H1 (cell line): ENCODE measurements around the gene PTPRD. TPM values are rescaled to one million over a fixed set of nuclear protein-coding genes. Genes with fewer than 3 reads are reported as not detected.

Experiments
- polyA plus RNA-seq, 7 experiments: library from polyadenylated mRNA; depleted of rRNA in 3 of 7; stranded (reverse) in 5 of 7; unstranded in 2 of 7; fragments of >200 nt in 5 of 7; fragments of 200-250 nt in 2 of 7; gene quantifications; 1 replicate in 5 of 7; 2 replicates in 1 of 7; 4 replicates in 1 of 7; pipeline versions ENCODE4 v1.2.1 to v1.2.3, GENCODE V29; 2011 to 2013; ENCODE audit warnings: missing spikeins in 2 of 7, mixed read lengths in 2 of 7
- total RNA-seq: library from RNA; stranded (reverse); fragmentation: NEBNext Ultra II Directional; extraction: Animal tissue kit (Norgen Biotek cat#: 25700); gene quantifications from 2 replicates; pipeline ENCODE4 v1.2.1, GENCODE V29; 2021
- TF ChIP-seq, protein P1 (sequence below): fragments of 300-600 bp; sonication (generic); IDR thresholded peaks from 2 replicates; pipeline ENCODE4 v1.7.1; 2012; ENCODE audit warnings: low read length, moderate library complexity, mild to moderate bottlenecking, inconsistent platforms; ENCODE audit not compliant: insufficient replicate concordance

PTPRD gene
- total and polyA plus RNA-seq, 2 of the 8 experiments (the other 6 are each of a cell fraction or from before 2014, with no cell fraction given) = 17.2 to 77.0 TPM

GRCh38 chr9:8825585-8826147 lies 1787.1 kb downstream of the PTPRD start (continued):
- TF ChIP-seq, protein P1, sequence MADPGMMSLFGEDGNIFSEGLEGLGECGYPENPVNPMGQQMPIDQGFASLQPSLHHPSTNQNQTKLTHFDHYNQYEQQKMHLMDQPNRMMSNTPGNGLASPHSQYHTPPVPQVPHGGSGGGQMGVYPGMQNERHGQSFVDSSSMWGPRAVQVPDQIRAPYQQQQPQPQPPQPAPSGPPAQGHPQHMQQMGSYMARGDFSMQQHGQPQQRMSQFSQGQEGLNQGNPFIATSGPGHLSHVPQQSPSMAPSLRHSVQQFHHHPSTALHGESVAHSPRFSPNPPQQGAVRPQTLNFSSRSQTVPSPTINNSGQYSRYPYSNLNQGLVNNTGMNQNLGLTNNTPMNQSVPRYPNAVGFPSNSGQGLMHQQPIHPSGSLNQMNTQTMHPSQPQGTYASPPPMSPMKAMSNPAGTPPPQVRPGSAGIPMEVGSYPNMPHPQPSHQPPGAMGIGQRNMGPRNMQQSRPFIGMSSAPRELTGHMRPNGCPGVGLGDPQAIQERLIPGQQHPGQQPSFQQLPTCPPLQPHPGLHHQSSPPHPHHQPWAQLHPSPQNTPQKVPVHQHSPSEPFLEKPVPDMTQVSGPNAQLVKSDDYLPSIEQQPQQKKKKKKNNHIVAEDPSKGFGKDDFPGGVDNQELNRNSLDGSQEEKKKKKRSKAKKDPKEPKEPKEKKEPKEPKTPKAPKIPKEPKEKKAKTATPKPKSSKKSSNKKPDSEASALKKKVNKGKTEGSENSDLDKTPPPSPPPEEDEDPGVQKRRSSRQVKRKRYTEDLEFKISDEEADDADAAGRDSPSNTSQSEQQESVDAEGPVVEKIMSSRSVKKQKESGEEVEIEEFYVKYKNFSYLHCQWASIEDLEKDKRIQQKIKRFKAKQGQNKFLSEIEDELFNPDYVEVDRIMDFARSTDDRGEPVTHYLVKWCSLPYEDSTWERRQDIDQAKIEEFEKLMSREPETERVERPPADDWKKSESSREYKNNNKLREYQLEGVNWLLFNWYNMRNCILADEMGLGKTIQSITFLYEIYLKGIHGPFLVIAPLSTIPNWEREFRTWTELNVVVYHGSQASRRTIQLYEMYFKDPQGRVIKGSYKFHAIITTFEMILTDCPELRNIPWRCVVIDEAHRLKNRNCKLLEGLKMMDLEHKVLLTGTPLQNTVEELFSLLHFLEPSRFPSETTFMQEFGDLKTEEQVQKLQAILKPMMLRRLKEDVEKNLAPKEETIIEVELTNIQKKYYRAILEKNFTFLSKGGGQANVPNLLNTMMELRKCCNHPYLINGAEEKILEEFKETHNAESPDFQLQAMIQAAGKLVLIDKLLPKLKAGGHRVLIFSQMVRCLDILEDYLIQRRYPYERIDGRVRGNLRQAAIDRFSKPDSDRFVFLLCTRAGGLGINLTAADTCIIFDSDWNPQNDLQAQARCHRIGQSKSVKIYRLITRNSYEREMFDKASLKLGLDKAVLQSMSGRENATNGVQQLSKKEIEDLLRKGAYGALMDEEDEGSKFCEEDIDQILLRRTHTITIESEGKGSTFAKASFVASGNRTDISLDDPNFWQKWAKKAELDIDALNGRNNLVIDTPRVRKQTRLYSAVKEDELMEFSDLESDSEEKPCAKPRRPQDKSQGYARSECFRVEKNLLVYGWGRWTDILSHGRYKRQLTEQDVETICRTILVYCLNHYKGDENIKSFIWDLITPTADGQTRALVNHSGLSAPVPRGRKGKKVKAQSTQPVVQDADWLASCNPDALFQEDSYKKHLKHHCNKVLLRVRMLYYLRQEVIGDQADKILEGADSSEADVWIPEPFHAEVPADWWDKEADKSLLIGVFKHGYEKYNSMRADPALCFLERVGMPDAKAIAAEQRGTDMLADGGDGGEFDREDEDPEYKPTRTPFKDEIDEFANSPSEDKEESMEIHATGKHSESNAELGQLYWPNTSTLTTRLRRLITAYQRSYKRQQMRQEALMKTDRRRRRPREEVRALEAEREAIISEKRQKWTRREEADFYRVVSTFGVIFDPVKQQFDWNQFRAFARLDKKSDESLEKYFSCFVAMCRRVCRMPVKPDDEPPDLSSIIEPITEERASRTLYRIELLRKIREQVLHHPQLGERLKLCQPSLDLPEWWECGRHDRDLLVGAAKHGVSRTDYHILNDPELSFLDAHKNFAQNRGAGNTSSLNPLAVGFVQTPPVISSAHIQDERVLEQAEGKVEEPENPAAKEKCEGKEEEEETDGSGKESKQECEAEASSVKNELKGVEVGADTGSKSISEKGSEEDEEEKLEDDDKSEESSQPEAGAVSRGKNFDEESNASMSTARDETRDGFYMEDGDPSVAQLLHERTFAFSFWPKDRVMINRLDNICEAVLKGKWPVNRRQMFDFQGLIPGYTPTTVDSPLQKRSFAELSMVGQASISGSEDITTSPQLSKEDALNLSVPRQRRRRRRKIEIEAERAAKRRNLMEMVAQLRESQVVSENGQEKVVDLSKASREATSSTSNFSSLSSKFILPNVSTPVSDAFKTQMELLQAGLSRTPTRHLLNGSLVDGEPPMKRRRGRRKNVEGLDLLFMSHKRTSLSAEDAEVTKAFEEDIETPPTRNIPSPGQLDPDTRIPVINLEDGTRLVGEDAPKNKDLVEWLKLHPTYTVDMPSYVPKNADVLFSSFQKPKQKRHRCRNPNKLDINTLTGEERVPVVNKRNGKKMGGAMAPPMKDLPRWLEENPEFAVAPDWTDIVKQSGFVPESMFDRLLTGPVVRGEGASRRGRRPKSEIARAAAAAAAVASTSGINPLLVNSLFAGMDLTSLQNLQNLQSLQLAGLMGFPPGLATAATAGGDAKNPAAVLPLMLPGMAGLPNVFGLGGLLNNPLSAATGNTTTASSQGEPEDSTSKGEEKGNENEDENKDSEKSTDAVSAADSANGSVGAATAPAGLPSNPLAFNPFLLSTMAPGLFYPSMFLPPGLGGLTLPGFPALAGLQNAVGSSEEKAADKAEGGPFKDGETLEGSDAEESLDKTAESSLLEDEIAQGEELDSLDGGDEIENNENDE = peak; percentile 36
- TF ChIP-seq, all 59 proteins: peak for 2
